ENCODE measurements around the gene PEX11B. TPM values are rescaled to one million over a fixed set of nuclear protein-coding genes. Genes with fewer than 3 reads are reported as not detected.

The PEX11B gene
- total and polyA plus RNA-seq, 2 donors (not counting 3 experiments of a cell fraction or from before 2014, with no cell fraction given): 30.5 to 42.5 TPM

- DNase-seq (ENCODE audit: low read depth, low spot score) (peak; percentile 99), FAIRE-seq (peak; percentile 99)
- dilution Hi-C loops (cut with MboI; ENCODE audit: extremely low pct_ligation_motif_present, low sequenced_read_pairs): no loop called here
- TSS peak; percentile 32 for BruUV-seq (replicated peaks)
- Histone ChIP-seq H3K79me2 (ENCODE audit: control insufficient read depth, insufficient read depth, low read length) (no peaks in the 10 kb centered on the region), H3K9me1 (replicated peaks; ENCODE audit: control insufficient read depth, extremely low read depth, insufficient read depth, low read length) (no peaks in the 10 kb centered on the region), H3K9me3 (replicated peaks; ENCODE audit: control insufficient read depth, insufficient read depth, low read length) (no peaks in the 10 kb centered on the region), H3K27me3 (ENCODE audit: control insufficient read depth in 2 of 2, insufficient read depth in 2 of 2, low read length in 2 of 2) (no peaks in the 10 kb centered on the region), H3K27ac (ENCODE audit: insufficient read depth, low read depth, low read length) (peak overlapping the region; percentile 95), H3K36me3 (ENCODE audit: control insufficient read depth in 2 of 2, extremely low read depth in 1 of 2, insufficient read depth in 2 of 2, low read length in 2 of 2) (peaks cover 2 to 6% of the 10 kb centered on the region in 2 experiments), H2AFZ (ENCODE audit: low read depth, low read length) (peak overlapping the region; percentile 30), H3K4me2 (ENCODE audit: insufficient read depth, low read length) (peak overlapping the region; percentile 55), H3K9ac (replicated peaks; ENCODE audit: extremely low read depth, insufficient read depth, low read length) (peak overlapping the region; percentile 74), H3K4me1 (ENCODE audit: control insufficient read depth, extremely low read depth, insufficient read depth, low read length) (peaks cover 31% of the 10 kb centered on the region), H3K4me3 (replicated peaks in 1 of 3; ENCODE audit: insufficient read depth in 1 of 3, low read depth in 1 of 3, low read length in 3 of 3) (peak overlapping the region in 1 of 3 experiments; percentile 6), H4K20me1 (replicated peaks; ENCODE audit: control insufficient read depth, extremely low read depth, insufficient read depth, low read length) (no peaks in the 10 kb centered on the region)
- ChIA-PET POLR2A (interaction anchor here (0.6 to 3.7 kb wide), 10 partner anchors 14 to 160 kb away, joined by 3 to 28 read pairs (median 6); partner anchors contain the start of genes ITGA10, LIX1L, PEX11B and PIAS3), CTCF (interaction anchor here (0.7 to 8.9 kb wide), 34 partner anchors 8 to 144 kb away, joined by 3 to 280 read pairs (median 8); partner anchors contain the start of genes ANKRD34A, ITGA10, LIX1L and NUDT17)
- intact Hi-C loops (cut with micrococcal nuclease): loop anchor here (1.0 to 5.0 kb wide), 8 partner anchors 18 to 121 kb away; partner anchors contain the start of genes ITGA10, NUDT17, PIAS3 and RBM8A
- peak; percentile 93 for TF ChIP-seq JUN (IDR thresholded peaks at IDR 0.05; ENCODE audit: borderline replicate concordance, insufficient read depth, insufficient read length, low read depth)
- TF ChIP-seq POLR2A (IDR thresholded peaks at IDR 0.05; ENCODE audit: low read depth, low read length): peak; percentile 71
- no peak for TF ChIP-seq MAX (IDR thresholded peaks at IDR 0.05; ENCODE audit: insufficient read depth, insufficient read length)
- TF ChIP-seq FOS (IDR thresholded peaks at IDR 0.05; ENCODE audit: borderline replicate concordance, insufficient read depth, low read length): peak; percentile 98
- peak; percentile 96 for TF ChIP-seq POLR2AphosphoS5 (IDR thresholded peaks at IDR 0.05; ENCODE audit: insufficient read depth, low read depth, low read length)
- peak; percentile 58 for TF ChIP-seq GATA2 (IDR thresholded peaks at IDR 0.05; ENCODE audit: insufficient read depth, insufficient read length, low read depth, low read length)
- no peak for TF ChIP-seq MYC (IDR thresholded peaks at IDR 0.05; ENCODE audit: low read depth, low read length)
- TF ChIP-seq EZH2 (IDR thresholded peaks at IDR 0.05; ENCODE audit: borderline replicate concordance, low read depth, low read length, severe bottlenecking): no peak
- TF ChIP-seq CTCF (IDR thresholded peaks at IDR 0.05; ENCODE audit: extremely low read depth in 1 of 2, insufficient read depth in 1 of 2, low read depth in 1 of 2, low read length in 2 of 2): peak; percentile 91 to 99
Measured at GRCh38 chr1:145891587-145892485, 26.7 kb downstream of the PEX11B start.

Data from endothelial cell of umbilical vein (primary cell).